Measurements from ENCODE around the gene AGBL4. TPM values are rescaled to one million over a fixed set of nuclear protein-coding genes. Genes with fewer than 3 reads are reported as not detected.

Gene AGBL4
- total and polyA plus RNA-seq, 2 of the 13 experiments (the other 11 are each of a cell fraction or from before 2014, with no cell fraction given), result not detected

DNA sequence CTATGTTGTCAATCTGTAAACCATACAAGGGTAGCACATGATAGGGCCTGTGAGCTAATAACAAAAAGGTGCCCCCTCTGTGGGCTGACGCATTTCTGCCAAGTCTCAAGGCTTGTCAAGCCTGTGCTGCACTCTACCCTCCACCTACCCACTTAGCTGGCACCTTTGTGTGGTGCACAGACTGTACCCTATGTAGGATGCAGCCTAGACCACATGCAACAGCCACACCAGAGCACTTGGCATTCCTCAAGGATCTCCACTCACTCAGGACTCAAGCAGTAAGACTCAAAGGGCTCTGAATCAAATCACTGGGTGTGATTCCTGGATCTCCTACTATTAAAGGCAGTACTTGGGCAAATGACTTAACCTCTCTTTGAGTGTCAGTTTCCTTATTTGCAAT lies 1380.6 kb downstream of the AGBL4 start:
- WGBS (ENCODE audit: low lambda C conversion rate), result 0% methylated on average over 1 of the region's 1 CpG
- TF ChIP-seq ZSCAN31 (CRISPR knock-in tag; IDR thresholded peaks at IDR 0.05; ENCODE audit: low read depth), result no peak
- Histone ChIP-seq H3K9ac (ENCODE audit: insufficient read depth, low read depth, low read length) (no peak overlapping the region), H3K79me2 (ENCODE audit: insufficient read depth, low read length) (no peaks in the 10 kb centered on the region), H3K4me3 (replicated peaks in 1 of 3; ENCODE audit: insufficient read depth in 1 of 3, low read depth in 2 of 3, low read length in 3 of 3) (no peak overlapping the region), H3K9me3 (ENCODE audit: low read length) (no peaks in the 10 kb centered on the region), H3K27ac (ENCODE audit: extremely low read length, insufficient read depth, low read length) (no peak overlapping the region), H3K36me3 (replicated peaks in 1 of 2; ENCODE audit: control insufficient read depth in 1 of 2, insufficient read depth in 2 of 2, low read length in 2 of 2) (no peaks in the 10 kb centered on the region), H3K4me2 (ENCODE audit: low read depth, low read length) (no peak overlapping the region), H3K4me1 (ENCODE audit: insufficient read depth, low read length) (no peaks in the 10 kb centered on the region), H2AFZ (ENCODE audit: low read length) (no peak overlapping the region), H4K20me1 (ENCODE audit: insufficient read depth, low read length) (no peaks in the 10 kb centered on the region), H3K27me3 (ENCODE audit: control insufficient read depth in 1 of 2, insufficient read depth in 2 of 2, low read length in 2 of 2) (no peaks in the 10 kb centered on the region)
- FAIRE-seq (no peak), ATAC-seq (no peak), DNase-seq (ENCODE audit: low spot score) (no peak)
- POLR2A ChIA-PET, result no interaction called here
- BruUV-seq (replicated peaks), result no TSS peak
- in situ Hi-C loops (cut with HindIII; ENCODE audit: extremely low pct_ligation_motif_present, low pct_unique_long_range_greater_than_20kb) (no loop called here), intact Hi-C loops (cut with micrococcal nuclease; ENCODE audit: unreplicated experiment) (no loop called here)
- CTCF ChIA-PET (ENCODE audit: low intra/inter-chr PET ratio, low total read pairs), result no interaction called here

DNA sequence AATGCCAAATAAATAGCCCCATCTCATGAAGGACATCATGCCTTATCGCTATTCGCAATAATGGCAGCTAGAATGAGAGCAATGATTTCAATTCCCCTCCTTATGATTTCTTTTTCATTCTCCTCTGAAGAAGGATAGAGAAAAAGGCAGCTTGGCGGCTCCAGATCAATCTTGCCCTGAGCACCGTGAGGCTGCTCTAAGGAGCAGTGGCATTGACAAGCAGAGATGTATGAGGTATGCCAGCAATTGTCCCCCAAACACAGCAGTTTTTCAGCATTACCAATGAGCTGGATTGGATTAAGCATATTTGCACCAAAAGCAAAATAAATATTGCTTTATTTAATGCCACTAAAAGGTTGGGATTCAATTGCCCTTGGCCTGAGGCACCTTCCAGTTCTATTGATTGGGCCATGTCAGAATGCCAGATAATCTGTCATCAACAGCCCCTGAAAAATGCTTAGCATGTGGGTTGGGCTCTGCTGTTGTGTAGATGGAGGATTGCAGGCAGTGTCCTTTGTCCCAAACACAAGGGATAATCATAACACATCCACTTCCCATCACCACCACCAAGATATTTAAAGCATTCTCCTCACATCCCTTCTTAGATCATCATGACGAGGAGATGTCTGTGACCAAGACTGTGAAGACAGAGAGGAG lies 1382.8 kb downstream of the AGBL4 start:
- H3K4me2 ChIP-seq (ENCODE audit: low read depth, low read length), result no peak overlapping the region
- ChIA-PET POLR2A (no interaction called here), CTCF (ENCODE audit: low intra/inter-chr PET ratio, low total read pairs) (no interaction called here)
- no peaks in the 10 kb centered on the region for H3K9me3 ChIP-seq (ENCODE audit: low read length)
- H3K4me1 ChIP-seq (ENCODE audit: insufficient read depth, low read length), result no peaks in the 10 kb centered on the region
- no peak overlapping the region for H3K9ac ChIP-seq (ENCODE audit: insufficient read depth, low read depth, low read length)
- H3K79me2 ChIP-seq (ENCODE audit: insufficient read depth, low read length), result no peaks in the 10 kb centered on the region
- H4K20me1 ChIP-seq (ENCODE audit: insufficient read depth, low read length), result no peaks in the 10 kb centered on the region
- no peak overlapping the region for H3K4me3 ChIP-seq (replicated peaks in 1 of 3; ENCODE audit: insufficient read depth in 1 of 3, low read depth in 2 of 3, low read length in 3 of 3)
- no peak overlapping the region for H3K27ac ChIP-seq (ENCODE audit: extremely low read length, insufficient read depth, low read length)
- ATAC-seq, result no peak
- no peaks in the 10 kb centered on the region for H3K36me3 ChIP-seq (replicated peaks in 1 of 2; ENCODE audit: control insufficient read depth in 1 of 2, insufficient read depth in 2 of 2, low read length in 2 of 2)
- BruUV-seq (replicated peaks), result no TSS peak
- H2AFZ ChIP-seq (ENCODE audit: low read length), result no peak overlapping the region
- WGBS (ENCODE audit: low lambda C conversion rate), result 24% methylated on average over 5 of the region's 5 CpGs
- intact Hi-C loops (cut with micrococcal nuclease; ENCODE audit: unreplicated experiment), result no loop called here
- H3K27me3 ChIP-seq (ENCODE audit: control insufficient read depth in 1 of 2, insufficient read depth in 2 of 2, low read length in 2 of 2), result no peaks in the 10 kb centered on the region
- FAIRE-seq, result no peak
- no peak for DNase-seq (ENCODE audit: low spot score)
- in situ Hi-C loops (cut with HindIII; ENCODE audit: extremely low pct_ligation_motif_present, low pct_unique_long_range_greater_than_20kb), result no loop called here
- TF ChIP-seq NFE2L2 (IDR thresholded peaks at IDR 0.05; ENCODE audit: low read length) (no peak), ZSCAN22 (CRISPR knock-in tag; IDR thresholded peaks at IDR 0.05) (no peak), ARNT (IDR thresholded peaks at IDR 0.05) (no peak)
